ENCODE data around the gene TMEM72. TPM values are rescaled to one million over a fixed set of nuclear protein-coding genes. Genes with fewer than 3 reads are reported as not detected.
"Not testable (repeated sequence)": the region's sequence is repeated elsewhere in the genome, so short reads cannot be mapped to it uniquely, and the experiment has no call there.

Gene TMEM72
- polyA plus RNA-seq, 3 donors, result not detected

DNA sequence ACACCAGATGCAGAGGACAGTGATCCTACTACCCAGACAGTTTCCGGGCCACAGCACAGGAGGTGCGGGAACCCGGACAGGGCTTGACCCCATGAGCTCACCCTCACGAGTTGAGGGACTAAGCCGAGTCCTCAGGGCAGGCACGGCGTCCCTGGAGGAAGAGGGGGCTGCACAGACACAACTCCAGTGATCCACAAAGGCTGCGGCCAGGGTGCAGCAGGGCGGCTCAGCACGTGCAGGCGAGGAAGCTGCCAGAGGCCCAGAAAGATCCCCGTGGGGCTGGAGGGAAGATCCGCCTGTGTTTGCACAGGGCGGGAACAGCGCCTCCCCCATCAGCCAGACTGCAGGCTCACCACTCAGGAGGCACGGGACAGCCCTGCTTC is 45.9 kb upstream of the TMEM72 start:
- Mint-ChIP-seq H3K36me3 (no peaks in the 10 kb centered on the region), H3K4me3 (peak overlapping the region; percentile 94 to 99), H3K9me3 (peaks cover 0 to 6% (median 0%) of the 10 kb centered on the region in 7 donors), H3K27me3 (ENCODE audit: low read depth in 3 of 3) (peaks cover 41 to 60% (median 50%) of the 10 kb centered on the region in 3 donors), H3K27ac (peak overlapping the region in 1 of 7 donors; percentile 42), H3K4me1 (peaks cover 20% of the 10 kb centered on the region)
- Histone ChIP-seq H2AFZ (ENCODE audit: insufficient read depth, low read depth, low read length, poor library complexity, severe bottlenecking) (no peak overlapping the region), H3K4me1 (ENCODE audit: control insufficient read depth in 1 of 2, insufficient read depth in 2 of 2, low read length in 2 of 2) (peaks cover 5 to 18% of the 10 kb centered on the region in 2 donors), H3K36me3 (replicated peaks in 1 of 2; ENCODE audit: control insufficient read depth in 1 of 2, insufficient read depth in 2 of 2, low read length in 2 of 2) (no peaks in the 10 kb centered on the region), H3K4me3 (replicated peaks in 1 of 3; ENCODE audit: low read depth in 2 of 3, low read length in 3 of 3) (no peak overlapping the region), H3K27ac (ENCODE audit: low read depth in 1 of 2, low read length in 2 of 2) (no peak overlapping the region), H3K9me3 (replicated peaks in 1 of 2; ENCODE audit: control insufficient read depth in 1 of 2, insufficient read depth in 1 of 2, low read length in 2 of 2) (no peaks in the 10 kb centered on the region), H3K79me2 (ENCODE audit: insufficient read depth, low read length) (no peaks in the 10 kb centered on the region), H4K20me1 (ENCODE audit: insufficient read depth, low read length) (no peaks in the 10 kb centered on the region), H3K9ac (ENCODE audit: insufficient read depth, low read length, poor library complexity, severe bottlenecking) (no peak overlapping the region), H3K4me2 (replicated peaks; ENCODE audit: extremely low read depth, low read length, poor library complexity, severe bottlenecking) (peak overlapping the region; percentile 77), H3K27me3 (ENCODE audit: control insufficient read depth in 2 of 2, insufficient read depth in 2 of 2, low read length in 2 of 2) (peaks cover 12 to 33% of the 10 kb centered on the region in 2 donors)
- TF ChIP-seq CTCF (IDR thresholded peaks at IDR 0.05), result no peak
- no peak for DNase-seq
- WGBS (ENCODE audit: insufficient coverage), result 61% methylated on average over 14 of the region's 16 CpGs
- intact Hi-C loops (cut with micrococcal nuclease), result no loop called here

DNA sequence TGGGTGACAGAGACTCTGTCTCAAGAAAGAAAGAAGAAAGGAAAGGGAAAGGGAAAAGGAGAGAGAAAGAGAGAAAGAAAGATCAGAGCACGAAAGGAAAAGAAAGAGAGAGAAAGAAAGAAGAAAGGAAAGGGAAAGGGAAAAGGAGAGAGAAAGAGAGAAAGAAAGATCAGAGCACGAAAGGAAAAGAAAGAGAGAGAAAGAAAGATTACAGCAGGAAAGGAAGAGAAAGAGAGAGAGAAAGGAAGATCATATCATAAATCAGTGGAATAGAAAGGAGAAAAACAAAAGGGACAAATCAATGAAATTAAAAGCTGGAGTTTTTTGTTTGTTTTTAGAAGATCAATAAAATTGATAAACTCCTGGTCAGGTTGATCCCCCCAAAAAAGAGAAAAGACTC is 44.8 kb upstream of the TMEM72 start:
- H3K27ac Mint-ChIP-seq, result peak overlapping the region in 1 of 7 donors; percentile 25
- H3K4me2 ChIP-seq (replicated peaks; ENCODE audit: extremely low read depth, low read length, poor library complexity, severe bottlenecking); H4K20me1 ChIP-seq (ENCODE audit: insufficient read depth, low read length); H3K4me3 ChIP-seq (replicated peaks in 1 of 3; ENCODE audit: low read depth in 2 of 3, low read length in 3 of 3); H2AFZ ChIP-seq (ENCODE audit: insufficient read depth, low read depth, low read length, poor library complexity, severe bottlenecking); DNase-seq; H3K36me3 ChIP-seq (replicated peaks in 1 of 2; ENCODE audit: control insufficient read depth in 1 of 2, insufficient read depth in 2 of 2, low read length in 2 of 2); H3K27ac ChIP-seq (ENCODE audit: low read depth in 1 of 2, low read length in 2 of 2); H3K9me3 ChIP-seq (replicated peaks in 1 of 2; ENCODE audit: control insufficient read depth in 1 of 2, insufficient read depth in 1 of 2, low read length in 2 of 2); H3K9ac ChIP-seq (ENCODE audit: insufficient read depth, low read length, poor library complexity, severe bottlenecking); intact Hi-C loops (cut with micrococcal nuclease); H3K36me3 Mint-ChIP-seq; H3K9me3 Mint-ChIP-seq; H3K79me2 ChIP-seq (ENCODE audit: insufficient read depth, low read length): not testable (repeated sequence)
- peaks cover 5 to 18% of the 10 kb centered on the region in 2 donors for H3K4me1 ChIP-seq (ENCODE audit: control insufficient read depth in 1 of 2, insufficient read depth in 2 of 2, low read length in 2 of 2)
- H3K27me3 ChIP-seq (ENCODE audit: control insufficient read depth in 2 of 2, insufficient read depth in 2 of 2, low read length in 2 of 2), result peaks cover 12 to 33% of the 10 kb centered on the region in 2 donors
- 93% methylated on average over 2 of the region's 2 CpGs for WGBS (ENCODE audit: insufficient coverage)
- H3K4me3 Mint-ChIP-seq, result peak overlapping the region in 1 of 2 donors; percentile 57
- H3K27me3 Mint-ChIP-seq (ENCODE audit: low read depth in 3 of 3), result peaks cover 41 to 60% (median 50%) of the 10 kb centered on the region in 3 donors
- peaks cover 20% of the 10 kb centered on the region for H3K4me1 Mint-ChIP-seq

All from CD14-positive monocyte (primary cell).